Measurements from ENCODE around the gene SPX. TPM values are rescaled to one million over a fixed set of nuclear protein-coding genes. Genes with fewer than 3 reads are reported as not detected.

SPX gene
- total RNA-seq, 1 donor from 2014 or later = 3.4 TPM

GRCh38 chr12:21580748-21581516 lies 54.8 kb downstream of the SPX start:
- FAIRE-seq (no peak), DNase-seq (ENCODE audit: low read depth) (no peak)
- H3K4me3 ChIP-seq (ENCODE audit: low read depth, low read length) = no peak overlapping the region
- H3K27me3 ChIP-seq (ENCODE audit: control insufficient read depth, insufficient read depth, low read length) = no peaks in the 10 kb centered on the region
- no peaks in the 10 kb centered on the region for H3K36me3 ChIP-seq (ENCODE audit: control insufficient read depth, insufficient read depth, low read length)
- TF ChIP-seq, protein P1, sequence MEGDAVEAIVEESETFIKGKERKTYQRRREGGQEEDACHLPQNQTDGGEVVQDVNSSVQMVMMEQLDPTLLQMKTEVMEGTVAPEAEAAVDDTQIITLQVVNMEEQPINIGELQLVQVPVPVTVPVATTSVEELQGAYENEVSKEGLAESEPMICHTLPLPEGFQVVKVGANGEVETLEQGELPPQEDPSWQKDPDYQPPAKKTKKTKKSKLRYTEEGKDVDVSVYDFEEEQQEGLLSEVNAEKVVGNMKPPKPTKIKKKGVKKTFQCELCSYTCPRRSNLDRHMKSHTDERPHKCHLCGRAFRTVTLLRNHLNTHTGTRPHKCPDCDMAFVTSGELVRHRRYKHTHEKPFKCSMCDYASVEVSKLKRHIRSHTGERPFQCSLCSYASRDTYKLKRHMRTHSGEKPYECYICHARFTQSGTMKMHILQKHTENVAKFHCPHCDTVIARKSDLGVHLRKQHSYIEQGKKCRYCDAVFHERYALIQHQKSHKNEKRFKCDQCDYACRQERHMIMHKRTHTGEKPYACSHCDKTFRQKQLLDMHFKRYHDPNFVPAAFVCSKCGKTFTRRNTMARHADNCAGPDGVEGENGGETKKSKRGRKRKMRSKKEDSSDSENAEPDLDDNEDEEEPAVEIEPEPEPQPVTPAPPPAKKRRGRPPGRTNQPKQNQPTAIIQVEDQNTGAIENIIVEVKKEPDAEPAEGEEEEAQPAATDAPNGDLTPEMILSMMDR (IDR thresholded peaks at IDR 0.05; ENCODE audit: insufficient read depth, low read length, severe bottlenecking) = no peak

Other genes with a start within 250 kb of the SPX start
- not detected in 2 replicates for gene SLCO1A2, start 191.4 kb upstream of the SPX start, total RNA-seq
- not detected in 2 replicates for gene IAPP, start 153.4 kb upstream of the SPX start, total RNA-seq
- 25.9 and 27.6 TPM in 2 replicates for gene PYROXD1, start 88.6 kb upstream of the SPX start, total RNA-seq
- gene RECQL, start 24.7 kb upstream of the SPX start, total RNA-seq = 38.5 and 46.6 TPM in 2 replicates
- gene GOLT1B, start 24.5 kb upstream of the SPX start, total RNA-seq = 49.9 and 67.1 TPM in 2 replicates
- 0.26 TPM in 1 of 2 replicates, not detected in the other for gene GYS2, start 78.6 kb downstream of the SPX start, total RNA-seq
- gene LDHB, start 131.5 kb downstream of the SPX start, total RNA-seq = 471 and 1,083 TPM in 2 replicates
- under 0.01 TPM in 1 of 2 replicates, not detected in the other for gene KCNJ8, start 248.4 kb downstream of the SPX start, total RNA-seq